Measurements from ENCODE around the gene CLEC4M.

GRCh38 chr19:7738023-7738422, 25.0 kb upstream of the CLEC4M start:
- TF ChIP-seq POLR2A (IDR thresholded peaks at IDR 0.05): no peak
- no peak for TF ChIP-seq CTCF (IDR thresholded peaks at IDR 0.05 in 4 of 5, conservative IDR thresholded peaks at IDR 0.05 in 1 of 5)

All from gastrocnemius medialis (tissue), 4 donors.